Smooth muscle cell (in vitro differentiated cells): Measurements from ENCODE around the gene MICAL3. TPM values are rescaled to one million over a fixed set of nuclear protein-coding genes. Genes with fewer than 3 reads are reported as not detected.

Source experiments
- DNase-seq: peaks from one replicate; lab custom pipeline; 2025; ENCODE audit not compliant: unreplicated experiment; lab: John Stamatoyannopoulos, UW
- H2AFZ ChIP-seq: fragments of 200-600 bp; sonication (generic); 2 replicates; pipeline ENCODE4 v1.6.0; 2016; ENCODE audit warnings: antibody characterized with exemption, low read depth, mild to moderate bottlenecking
- H3F3A ChIP-seq: fragments of 200-600 bp; sonication (generic); 2 replicates; pipeline ENCODE4 v1.6.0; 2017; ENCODE audit warnings: antibody characterized with exemption, low read depth
- H3K27ac ChIP-seq: fragments of 200-600 bp; sonication (generic); 2 replicates; pipeline ENCODE4 v1.5.1; 2016; ENCODE audit warnings: low read depth, mild to moderate bottlenecking
- H3K27me3 ChIP-seq: fragments of 200-600 bp; sonication (generic); 2 replicates; pipeline ENCODE4 v1.6.1; 2016; ENCODE audit warnings: low read depth, mild to moderate bottlenecking
- H3K36me3 ChIP-seq: fragments of 200-600 bp; sonication (generic); 2 replicates; pipeline ENCODE4 v1.5.1; 2016; ENCODE audit warnings: low read depth
- H3K4me1 ChIP-seq: fragments of 200-600 bp; sonication (generic); 2 replicates; pipeline ENCODE4 v1.5.1; 2016; ENCODE audit warnings: low read depth
- H3K4me2 ChIP-seq: fragments of 200-600 bp; sonication (generic); 2 replicates; pipeline ENCODE4 v1.6.0; 2016; ENCODE audit warnings: mild to moderate bottlenecking
- H3K4me3 ChIP-seq: fragments of 200-600 bp; sonication (generic); 2 replicates; pipeline ENCODE4 v1.5.1; 2016; ENCODE audit warnings: mild to moderate bottlenecking
- H3K79me2 ChIP-seq: fragments of 200-600 bp; sonication (generic); 2 replicates; pipeline ENCODE4 v1.6.0; 2016; ENCODE audit warnings: low read depth, mild to moderate bottlenecking
- H3K9ac ChIP-seq: fragments of 200-600 bp; sonication (generic); 2 replicates; pipeline ENCODE4 v1.6.0; 2016; ENCODE audit warnings: low read depth
- H3K9me3 ChIP-seq: fragments of 200-600 bp; sonication (generic); replicated peaks from 2 replicates; pipeline ENCODE4 v1.5.1; 2016; ENCODE audit warnings: low read depth
- H4K20me1 ChIP-seq: fragments of 200-600 bp; sonication (generic); 2 replicates; pipeline ENCODE4 v1.6.0; 2016; ENCODE audit warnings: low read depth
- CTCF ChIP-seq: fragments of 200-600 bp; sonication (generic); IDR thresholded peaks from 2 replicates; pipeline ENCODE4 v1.5.1; 2017; ENCODE audit warnings: borderline replicate concordance, mild to moderate bottlenecking, antibody characterized with exemption; ENCODE audit not compliant: insufficient read depth, poor library complexity, severe bottlenecking
- WGBS: methylation state at CpG from one replicate; pipeline ENCODE4 v1.1.7; 2016; ENCODE audit warnings: low lambda C conversion rate; 5-methylcytosine and 5-hydroxymethylcytosine counted together
- polyA plus RNA-seq: library from polyadenylated mRNA; unstranded; fragments of >200 nt; fragmentation: Nextera tagmentation; extraction: Ambion mirVana; gene quantifications from 2 replicates; pipeline ENCODE4 v1.2.1, GENCODE V29; 2016
- total RNA-seq: library from RNA; depleted of rRNA; stranded (reverse); fragments of >200 nt; gene quantifications from 2 replicates; pipeline ENCODE4 v1.2.3, GENCODE V29; 2014

MICAL3 gene
- total and polyA plus RNA-seq, 2 experiments from 2014 or later, result 3.1 to 28.6 TPM

DNA sequence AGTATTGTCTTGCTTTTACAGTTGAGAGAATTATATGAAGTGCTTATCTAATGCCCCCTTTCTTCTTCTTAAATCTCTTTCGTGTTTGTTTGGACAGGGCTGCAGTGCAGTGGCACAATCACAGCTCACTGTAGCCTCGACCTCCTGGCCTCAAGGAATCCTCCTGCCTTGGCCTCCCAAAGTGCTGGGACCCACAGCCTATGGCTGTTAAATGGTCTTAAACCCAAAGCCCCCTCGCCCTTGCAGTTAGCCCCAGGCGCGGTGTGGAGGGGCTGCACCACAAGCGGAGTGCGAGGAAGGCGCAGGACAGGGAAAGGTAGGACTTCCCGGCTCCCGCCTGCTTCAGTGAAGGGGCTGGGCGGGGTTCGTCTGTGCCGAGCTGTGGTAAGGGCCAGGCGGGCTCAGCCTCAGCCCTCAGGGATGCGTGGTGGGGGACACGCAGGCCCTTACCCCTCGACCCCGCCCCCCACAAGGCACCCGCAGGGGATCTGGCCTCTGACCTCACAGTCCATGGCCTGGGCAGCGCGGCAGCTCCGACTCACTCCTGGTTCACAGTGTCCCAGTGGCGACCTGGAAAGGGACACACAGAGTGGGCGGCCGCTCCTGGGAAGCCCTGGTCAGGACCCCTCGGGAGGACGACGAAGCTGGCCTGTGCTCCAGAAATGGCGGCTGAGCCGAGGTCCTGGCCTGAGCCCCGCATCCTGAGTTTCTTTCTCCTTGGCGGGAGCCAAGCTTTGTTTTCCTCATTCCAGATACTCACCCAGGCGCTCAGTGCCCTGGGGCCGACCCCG lies 274.6 kb downstream of the MICAL3 start:
- Histone ChIP-seq H3K4me1 (no peaks in the 10 kb centered on the region), H3K79me2 (no peaks in the 10 kb centered on the region), H3K36me3 (no peaks in the 10 kb centered on the region), H3K27ac (no peak overlapping the region), H4K20me1 (no peaks in the 10 kb centered on the region), H3K9ac (no peak overlapping the region), H2AFZ (no peak overlapping the region), H3K4me2 (no peak overlapping the region), H3K4me3 (no peak overlapping the region), H3K9me3 (no peaks in the 10 kb centered on the region), H3F3A (no peaks in the 10 kb centered on the region), H3K27me3 (no peaks in the 10 kb centered on the region)
- TF ChIP-seq CTCF, result no peak
- 92% methylated on average over 35 of the region's 35 CpGs for WGBS
- no peak for DNase-seq

GRCh38 chr22:17748555-17749353 lies 275.6 kb downstream of the MICAL3 start:
- Histone ChIP-seq H3K4me1 (no peaks in the 10 kb centered on the region), H3K9ac (no peak overlapping the region), H3K9me3 (no peaks in the 10 kb centered on the region), H2AFZ (no peak overlapping the region), H3K27me3 (no peaks in the 10 kb centered on the region), H3K36me3 (no peaks in the 10 kb centered on the region), H3F3A (no peaks in the 10 kb centered on the region), H3K27ac (no peak overlapping the region), H3K4me3 (no peak overlapping the region), H3K4me2 (peak overlapping the region; percentile 28), H3K79me2 (no peaks in the 10 kb centered on the region), H4K20me1 (no peaks in the 10 kb centered on the region)
- DNase-seq, result no peak
- peak; percentile 22 for TF ChIP-seq CTCF
- WGBS, result 50% methylated on average over 39 of the region's 40 CpGs

GRCh38 chr22:17746916-17747315 lies 277.4 kb downstream of the MICAL3 start:
- WGBS, result 96% methylated on average over 10 of the region's 10 CpGs
- no peaks in the 10 kb centered on the region for H3K79me2 ChIP-seq
- H3K4me2 ChIP-seq, result no peak overlapping the region
- no peak overlapping the region for H3K4me3 ChIP-seq
- no peaks in the 10 kb centered on the region for H3K4me1 ChIP-seq
- H3K9me3 ChIP-seq, result no peaks in the 10 kb centered on the region
- no peak overlapping the region for H3K9ac ChIP-seq
- H3F3A ChIP-seq, result no peaks in the 10 kb centered on the region
- no peaks in the 10 kb centered on the region for H3K36me3 ChIP-seq
- H3K27me3 ChIP-seq, result no peaks in the 10 kb centered on the region
- no peak overlapping the region for H3K27ac ChIP-seq
- H4K20me1 ChIP-seq, result no peaks in the 10 kb centered on the region
- no peak for DNase-seq
- TF ChIP-seq CTCF, result no peak
- H2AFZ ChIP-seq, result no peak overlapping the region
